Omental fat pad (tissue), 4 donors: Measurements from ENCODE around the gene CYP19A1. TPM values are rescaled to one million over a fixed set of nuclear protein-coding genes. Genes with fewer than 3 reads are reported as not detected.

Experiments
- ATAC-seq: fragments of 150-250 bp; one replicate; pipeline ENCODE4 v1.9.1; 2016; ENCODE audit warnings: mild to moderate bottlenecking, moderate library complexity; ENCODE audit not compliant: low FRiP score
- DNase-seq: peaks from one replicate; pipeline ENCODE4 v3.0.0-alpha.2; 2019; ENCODE audit warnings: low spot score
- CTCF ChIP-seq, 3 donors: fragments of 450-650 bp; IDR thresholded peaks; one replicate each; pipeline ENCODE4 v1.5.1; 2016 to 2017; ENCODE audit warnings: antibody characterized with exemption in 3 of 3, mild to moderate bottlenecking in 3 of 3, moderate library complexity in 2 of 3
- total RNA-seq, 4 donors: library from RNA; depleted of rRNA; stranded (reverse); fragments of >200 nt; gene quantifications; one replicate each; pipeline ENCODE4 v1.1.0, GENCODE V29; 2016

The CYP19A1 gene
- total RNA-seq, 4 donors from 2014 or later, result 1.5 to 16.2 (median 6.8) TPM; not detected in 1

DNA sequence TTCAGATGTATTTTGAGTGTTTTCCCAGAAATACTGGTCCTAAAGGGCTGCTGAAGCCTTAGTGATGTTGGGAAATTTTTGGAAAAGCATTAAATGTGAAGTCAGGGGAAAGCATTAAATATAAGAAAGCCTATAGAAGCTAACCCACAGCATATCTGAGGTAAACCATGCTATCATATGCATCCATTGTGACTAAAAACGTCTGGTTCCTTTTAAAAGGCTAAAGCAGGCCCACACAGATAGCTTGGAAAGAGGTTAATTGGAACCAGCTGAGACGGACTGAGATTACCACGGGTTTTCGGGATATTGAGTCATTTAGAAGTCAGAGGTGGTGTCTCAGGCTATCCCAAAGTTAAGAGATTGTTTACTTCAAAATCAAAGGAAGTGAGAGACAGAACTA lies 78.2 kb downstream of the CYP19A1 start:
- no peak for TF ChIP-seq CTCF (IDR thresholded peaks at IDR 0.05)
- ATAC-seq (no peak), DNase-seq (no peak)

GRCh38 chr15:51255533-51255932 lies 82.9 kb downstream of the CYP19A1 start:
- ATAC-seq (no peak), DNase-seq (no peak)
- no peak for TF ChIP-seq CTCF (IDR thresholded peaks at IDR 0.05)

GRCh38 chr15:51253366-51253765 lies 85.0 kb downstream of the CYP19A1 start:
- DNase-seq (no peak), ATAC-seq (no peak)
- no peak for TF ChIP-seq CTCF (IDR thresholded peaks at IDR 0.05)

DNA sequence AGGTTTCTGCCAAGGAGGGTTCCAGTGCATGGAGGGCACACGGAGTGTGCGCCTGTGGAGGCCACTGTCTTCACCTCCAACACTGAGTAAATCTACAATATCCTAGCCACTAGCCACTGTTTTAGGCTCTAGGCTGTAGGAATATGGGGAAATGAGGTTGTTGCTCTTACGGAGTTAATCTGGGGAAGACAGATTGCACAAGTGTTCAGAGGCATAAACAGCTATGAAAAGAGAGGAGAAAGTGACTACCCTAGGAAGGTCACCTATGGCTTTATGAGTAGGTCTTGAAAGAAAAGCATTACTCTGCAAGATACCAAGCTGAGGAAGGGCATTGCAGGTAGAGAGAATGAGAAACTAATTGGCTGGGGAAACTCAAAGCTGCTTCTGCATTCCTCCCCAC lies 85.7 kb downstream of the CYP19A1 start:
- ATAC-seq, result no peak
- no peak for DNase-seq
- no peak for TF ChIP-seq CTCF (IDR thresholded peaks at IDR 0.05)

DNA sequence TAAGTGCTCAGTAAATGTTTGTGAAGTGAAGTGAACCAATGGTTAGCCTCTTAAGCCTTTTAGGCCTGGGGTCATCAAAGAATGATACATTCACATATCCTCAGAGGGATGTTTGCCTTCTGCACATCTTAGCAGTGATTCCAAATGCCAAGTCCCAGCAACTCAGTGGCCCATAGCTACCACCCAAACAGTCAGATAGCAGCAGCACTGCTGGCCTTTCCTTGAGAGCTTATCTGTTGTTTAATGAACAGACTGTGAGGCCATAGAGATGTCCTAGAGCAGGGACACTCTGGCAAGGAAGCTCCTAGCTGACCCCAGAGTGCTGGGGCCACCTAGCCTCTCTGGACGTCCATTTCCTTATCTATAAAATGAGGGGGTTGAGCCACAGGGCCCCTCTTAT lies 86.8 kb downstream of the CYP19A1 start:
- no peak for TF ChIP-seq CTCF (IDR thresholded peaks at IDR 0.05)
- DNase-seq (no peak), ATAC-seq (no peak)

GRCh38 chr15:51250217-51251011 lies 88.0 kb downstream of the CYP19A1 start:
- ATAC-seq (no peak), DNase-seq (no peak)
- TF ChIP-seq CTCF (IDR thresholded peaks at IDR 0.05), result no peak

DNA sequence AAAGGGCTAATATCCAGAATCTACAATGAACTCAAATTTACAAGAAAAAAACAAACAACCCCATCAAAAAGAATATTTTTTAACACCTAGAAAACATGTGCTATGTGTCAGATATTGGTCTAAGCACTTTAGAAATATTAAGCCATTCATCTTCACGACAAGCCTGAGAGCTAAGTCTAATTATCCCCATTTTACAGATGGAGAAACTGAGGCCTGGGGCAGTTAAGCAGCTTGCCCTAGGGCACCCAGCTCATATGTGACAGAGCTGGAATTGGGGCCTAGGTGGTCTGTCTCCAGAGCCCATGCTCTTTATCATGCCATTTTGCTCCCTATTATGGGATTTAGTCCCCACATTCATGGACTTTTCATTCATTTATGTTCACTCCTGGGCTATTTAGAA lies 92.8 kb downstream of the CYP19A1 start:
- no peak for ATAC-seq
- no peak for TF ChIP-seq CTCF (IDR thresholded peaks at IDR 0.05)
- DNase-seq, result no peak
